PC-3 (cell line): ENCODE measurements around the gene MACROD1.

ENCODE experiments used
- CTCF ChIP-seq: fragments of 300-600 bp; sonication (generic); conservative IDR thresholded peaks from 2 replicates; pipeline ENCODE4 v1.5.1; 2017; ENCODE audit warnings: antibody characterized with exemption, low read depth, mild to moderate bottlenecking, low read length
- EZH2 ChIP-seq: fragments of 300-600 bp; sonication (generic); IDR thresholded peaks from one replicate; pipeline ENCODE4 v1.6.1; 2017; ENCODE audit warnings: antibody characterized with exemption, mild to moderate bottlenecking, low read length; ENCODE audit not compliant: unreplicated experiment
- EZH2phosphoT487 ChIP-seq: fragments of 300-600 bp; sonication (generic); IDR thresholded peaks from 2 replicates; pipeline ENCODE4 v1.6.1; 2018; ENCODE audit warnings: mild to moderate bottlenecking, antibody characterized with exemption, low read length, borderline replicate concordance

- TF ChIP-seq CTCF (no peak), EZH2phosphoT487 (no peak), EZH2 (no peak)
Observed at GRCh38 chr11:64134963-64135362, 30.9 kb downstream of the MACROD1 start.
